AG09319 (cell line): ENCODE measurements around the gene DDTL.

Source experiments
- DNase-seq: peaks from one replicate; pipeline ENCODE4 v3.0.0-alpha.2; 2010; ENCODE audit warnings: low read depth; ENCODE audit errors: extremely low read depth
- TF ChIP-seq, protein P1 (sequence below): IDR thresholded peaks from 2 replicates; pipeline ENCODE4 v1.5.1; 2011; ENCODE audit warnings: low read depth, mild to moderate bottlenecking, inconsistent platforms, low read length, moderate library complexity

DDTL gene

DNA sequence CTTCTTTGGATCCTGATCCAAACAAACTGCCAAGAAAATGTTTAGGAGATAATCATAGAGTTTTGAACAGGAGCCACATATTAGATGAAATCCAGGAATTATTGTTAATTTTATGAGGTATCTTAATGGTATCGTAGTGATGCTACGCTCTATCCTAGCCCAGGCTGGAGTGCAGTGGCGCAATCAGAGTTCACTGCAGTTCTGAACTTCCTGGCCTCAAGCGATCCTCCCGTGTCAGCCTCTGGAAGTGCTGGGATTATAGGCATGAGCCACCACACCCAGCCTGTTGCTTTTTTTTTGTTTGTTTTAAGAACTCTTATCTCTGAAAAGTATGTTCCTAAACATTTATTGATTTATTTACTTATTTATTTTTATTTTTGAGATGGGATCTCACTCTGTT lies 36.2 kb downstream of the DDTL start:
- TF ChIP-seq, protein P1, sequence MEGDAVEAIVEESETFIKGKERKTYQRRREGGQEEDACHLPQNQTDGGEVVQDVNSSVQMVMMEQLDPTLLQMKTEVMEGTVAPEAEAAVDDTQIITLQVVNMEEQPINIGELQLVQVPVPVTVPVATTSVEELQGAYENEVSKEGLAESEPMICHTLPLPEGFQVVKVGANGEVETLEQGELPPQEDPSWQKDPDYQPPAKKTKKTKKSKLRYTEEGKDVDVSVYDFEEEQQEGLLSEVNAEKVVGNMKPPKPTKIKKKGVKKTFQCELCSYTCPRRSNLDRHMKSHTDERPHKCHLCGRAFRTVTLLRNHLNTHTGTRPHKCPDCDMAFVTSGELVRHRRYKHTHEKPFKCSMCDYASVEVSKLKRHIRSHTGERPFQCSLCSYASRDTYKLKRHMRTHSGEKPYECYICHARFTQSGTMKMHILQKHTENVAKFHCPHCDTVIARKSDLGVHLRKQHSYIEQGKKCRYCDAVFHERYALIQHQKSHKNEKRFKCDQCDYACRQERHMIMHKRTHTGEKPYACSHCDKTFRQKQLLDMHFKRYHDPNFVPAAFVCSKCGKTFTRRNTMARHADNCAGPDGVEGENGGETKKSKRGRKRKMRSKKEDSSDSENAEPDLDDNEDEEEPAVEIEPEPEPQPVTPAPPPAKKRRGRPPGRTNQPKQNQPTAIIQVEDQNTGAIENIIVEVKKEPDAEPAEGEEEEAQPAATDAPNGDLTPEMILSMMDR = no peak
- DNase-seq = no peak

DNA sequence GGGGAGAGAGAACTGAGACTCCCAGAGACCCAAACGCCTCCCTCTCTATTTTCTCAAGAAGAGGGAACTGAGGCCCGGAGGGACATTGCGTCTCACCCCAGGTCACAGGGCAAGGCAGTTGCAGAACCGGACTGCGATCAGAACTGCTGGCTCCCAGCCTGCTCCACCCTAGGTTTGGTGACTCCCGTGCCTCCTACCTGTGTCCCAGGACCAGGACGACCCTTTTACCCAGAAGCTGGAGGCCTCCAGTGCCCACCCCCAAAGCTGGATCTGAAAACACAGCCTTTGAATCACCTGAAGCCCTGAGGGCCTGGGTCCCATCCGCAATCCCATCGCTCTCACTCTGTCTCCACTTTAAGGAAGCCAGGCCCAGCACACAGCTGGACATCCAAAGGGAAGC lies 37.2 kb downstream of the DDTL start:
- DNase-seq = no peak

DNA sequence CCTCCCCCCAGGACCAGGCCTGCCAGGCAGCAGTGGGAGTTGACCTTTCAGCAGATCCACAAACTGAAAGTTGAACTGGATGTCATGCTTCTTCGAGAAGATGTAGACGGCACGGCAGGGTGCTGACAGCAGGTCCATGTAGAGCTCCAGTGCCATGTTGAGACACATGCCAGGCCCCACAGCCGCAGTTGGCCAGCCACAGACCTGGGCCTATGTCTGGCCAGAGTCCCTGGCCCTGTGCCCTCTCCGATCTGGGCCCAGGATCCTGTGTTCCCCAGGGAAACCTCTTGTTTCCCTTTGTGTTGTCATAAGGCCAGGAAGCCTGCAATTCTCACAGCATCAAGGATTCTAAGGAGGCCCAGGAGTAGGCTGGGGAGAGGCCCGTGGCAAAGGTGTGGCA lies 38.5 kb downstream of the DDTL start, which contains the start of gene GSTT4:
Gene GSTT4 (minus strand): TSS at position 253 of the 400 bp plus-strand sequence. CDS start 97 bp downstream, at position 156.
- DNase-seq = no peak
- TF ChIP-seq, protein P1 = no peak

More for the DNA sequence above, 37.2 kb downstream of the DDTL start:
- TF ChIP-seq, protein P1 = no peak

DNA sequence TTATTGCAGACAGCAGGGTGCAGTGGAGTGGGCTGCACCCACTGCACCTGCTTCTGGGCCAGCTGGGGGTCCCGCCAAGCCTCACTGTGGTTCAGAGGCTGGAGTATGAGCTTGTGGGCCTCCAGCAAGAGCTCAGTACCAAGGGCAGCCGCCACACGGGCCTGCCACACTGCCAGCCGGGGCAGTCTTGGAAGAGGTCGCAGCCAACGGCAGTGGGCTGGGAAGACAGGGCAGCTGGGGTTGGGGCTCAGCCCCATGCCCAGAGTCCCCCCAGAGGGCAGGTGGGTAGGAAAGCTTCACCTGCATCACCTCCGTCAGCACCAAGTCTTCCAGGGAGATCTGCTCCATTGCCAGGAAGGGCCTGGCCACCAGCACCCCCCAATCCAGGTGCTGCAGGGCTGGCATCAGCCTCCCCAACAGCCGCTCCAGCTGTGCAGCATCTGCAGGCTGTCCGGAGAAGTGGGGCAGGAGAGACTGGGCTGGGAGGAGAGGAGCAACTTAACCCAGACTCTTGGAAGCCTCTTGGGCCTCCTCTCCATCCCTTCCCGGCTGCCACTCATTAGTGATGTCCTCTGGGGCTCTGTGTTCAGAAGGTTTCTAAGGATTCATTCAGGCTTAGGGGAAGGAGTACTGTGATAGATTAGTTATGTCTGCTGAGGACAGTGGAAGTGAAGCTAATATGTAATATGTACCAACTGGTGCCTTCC lies 39.7 kb downstream of the DDTL start:
- TF ChIP-seq, protein P1 = no peak
- DNase-seq = no peak

DNA sequence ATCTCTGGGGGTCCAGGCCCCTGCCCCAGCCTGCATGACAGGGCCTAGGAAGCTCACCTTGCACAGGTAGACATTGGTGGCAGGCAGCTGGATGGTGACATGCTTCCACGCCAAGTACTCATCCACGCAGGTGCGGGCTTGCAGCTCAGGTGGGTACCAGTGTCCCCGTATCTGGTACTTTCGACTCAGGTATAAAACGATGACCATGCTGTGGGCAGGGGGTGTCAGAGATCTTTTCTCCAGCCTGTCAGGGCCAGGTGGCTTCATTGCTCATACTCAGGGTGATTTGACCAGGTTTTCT lies 40.2 kb downstream of the DDTL start:
- no peak for DNase-seq
- TF ChIP-seq, protein P1 = no peak

DNA sequence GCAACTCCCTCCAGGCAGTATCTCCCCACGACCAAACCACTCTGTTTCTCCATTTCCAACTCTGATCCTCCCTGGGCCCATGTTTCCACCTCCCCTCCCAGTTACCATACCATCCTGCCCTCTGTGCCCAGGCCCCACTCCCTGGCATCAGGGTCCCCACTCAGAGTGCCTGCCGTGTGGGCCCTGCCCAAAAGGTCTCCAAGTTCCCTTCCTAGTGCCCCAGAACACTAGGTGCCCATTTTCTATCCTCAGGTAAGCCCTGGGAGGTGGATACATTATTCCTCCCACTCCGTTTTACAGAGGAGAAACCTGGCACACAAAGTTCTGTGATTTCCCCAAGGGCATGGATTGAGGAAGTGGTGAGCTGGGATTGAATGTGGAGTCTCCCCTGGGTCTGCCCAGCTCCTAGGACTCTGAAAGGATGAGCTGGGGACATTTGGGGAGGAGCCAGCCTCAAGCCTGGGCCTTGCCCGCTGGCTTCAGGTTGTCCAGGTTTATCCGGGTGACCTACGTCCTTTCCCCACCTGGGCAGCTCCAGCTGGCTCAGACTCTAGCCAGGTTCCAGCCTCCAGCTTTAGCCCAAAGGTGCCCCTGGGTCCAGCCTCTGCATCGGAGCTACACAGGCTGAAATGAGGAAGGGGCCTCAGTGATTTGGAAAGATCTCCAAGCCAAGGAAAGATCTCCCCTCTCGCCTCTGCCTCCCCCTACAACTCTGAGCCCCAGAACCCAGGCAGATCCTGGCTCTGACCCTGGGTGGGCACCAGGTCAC lies 40.7 kb downstream of the DDTL start:
- DNase-seq = no peak
- TF ChIP-seq, protein P1 = no peak

DNA sequence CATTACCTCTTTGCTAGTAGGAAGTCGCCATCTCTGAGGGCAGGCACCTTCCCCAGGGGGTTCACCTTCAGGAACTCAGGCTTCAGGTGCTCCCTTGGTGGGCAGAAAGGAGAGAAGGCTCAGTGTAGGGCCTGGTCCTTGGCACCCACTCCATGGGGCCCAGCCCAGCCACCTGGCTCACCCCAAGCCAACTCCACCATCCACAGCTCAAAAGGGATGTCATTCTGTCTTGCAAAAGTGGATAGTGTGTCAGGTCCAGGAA lies 41.3 kb downstream of the DDTL start:
- DNase-seq = no peak
- TF ChIP-seq, protein P1 = no peak
